IPS DF 19.7 (cell line): ENCODE results near the gene UNKL.

Experiments
- DNase-seq: peaks from one replicate; pipeline ENCODE4 v3.0.0-alpha.2; 2013; ENCODE audit warnings: low read depth, low spot score

Gene UNKL

DNA sequence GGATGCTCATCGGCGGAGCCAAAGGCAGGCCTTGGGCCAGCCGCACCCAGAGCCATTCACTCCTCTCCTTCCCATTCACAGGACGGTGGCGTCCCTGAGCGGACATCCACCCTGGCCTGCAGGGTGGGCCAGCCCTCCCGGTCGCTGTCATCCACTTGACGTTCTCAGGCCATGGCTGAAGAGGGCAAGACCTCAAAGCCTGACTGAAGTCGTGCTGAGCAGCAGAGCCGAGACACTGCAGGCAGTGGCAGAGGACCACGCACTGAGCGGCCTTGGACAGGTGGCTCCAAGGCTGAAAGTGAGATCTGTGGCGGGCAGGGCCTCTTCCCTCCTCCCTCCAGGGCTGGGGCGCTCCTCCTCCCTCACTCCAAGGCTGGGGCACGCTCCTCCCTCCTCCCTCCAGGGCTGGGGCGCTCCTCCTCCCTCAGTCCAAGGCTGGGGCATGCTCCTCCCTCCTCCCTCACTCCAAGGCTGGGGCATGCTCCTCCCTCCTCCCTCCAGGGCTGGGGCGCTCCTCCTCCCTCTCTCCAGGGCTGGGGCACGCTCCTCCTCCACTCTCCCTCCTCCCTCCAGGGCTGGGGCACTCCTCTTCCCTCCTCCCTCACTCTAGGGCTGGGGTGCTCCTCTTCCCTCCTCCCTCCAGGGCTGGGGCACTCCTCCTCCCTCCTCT is 38.6 kb downstream of the UNKL start:
- no peak for DNase-seq

DNA sequence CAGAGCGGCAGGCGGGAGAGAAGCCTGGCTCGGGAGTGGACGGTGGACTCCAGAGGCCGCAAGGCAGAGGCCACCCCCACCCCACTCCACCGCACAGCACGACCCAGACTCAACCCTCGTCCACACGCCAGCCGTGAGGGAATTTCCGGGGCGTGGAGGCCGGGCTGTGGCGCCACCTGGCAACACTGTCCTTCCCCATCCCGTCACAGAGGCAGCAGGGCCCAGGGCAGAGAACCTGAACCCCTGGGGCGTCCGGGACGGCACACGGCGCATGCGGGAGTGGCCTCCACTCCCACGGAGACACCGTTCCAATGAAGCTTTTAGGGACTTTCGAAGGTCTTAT is 39.2 kb downstream of the UNKL start:
- no peak for DNase-seq

DNA sequence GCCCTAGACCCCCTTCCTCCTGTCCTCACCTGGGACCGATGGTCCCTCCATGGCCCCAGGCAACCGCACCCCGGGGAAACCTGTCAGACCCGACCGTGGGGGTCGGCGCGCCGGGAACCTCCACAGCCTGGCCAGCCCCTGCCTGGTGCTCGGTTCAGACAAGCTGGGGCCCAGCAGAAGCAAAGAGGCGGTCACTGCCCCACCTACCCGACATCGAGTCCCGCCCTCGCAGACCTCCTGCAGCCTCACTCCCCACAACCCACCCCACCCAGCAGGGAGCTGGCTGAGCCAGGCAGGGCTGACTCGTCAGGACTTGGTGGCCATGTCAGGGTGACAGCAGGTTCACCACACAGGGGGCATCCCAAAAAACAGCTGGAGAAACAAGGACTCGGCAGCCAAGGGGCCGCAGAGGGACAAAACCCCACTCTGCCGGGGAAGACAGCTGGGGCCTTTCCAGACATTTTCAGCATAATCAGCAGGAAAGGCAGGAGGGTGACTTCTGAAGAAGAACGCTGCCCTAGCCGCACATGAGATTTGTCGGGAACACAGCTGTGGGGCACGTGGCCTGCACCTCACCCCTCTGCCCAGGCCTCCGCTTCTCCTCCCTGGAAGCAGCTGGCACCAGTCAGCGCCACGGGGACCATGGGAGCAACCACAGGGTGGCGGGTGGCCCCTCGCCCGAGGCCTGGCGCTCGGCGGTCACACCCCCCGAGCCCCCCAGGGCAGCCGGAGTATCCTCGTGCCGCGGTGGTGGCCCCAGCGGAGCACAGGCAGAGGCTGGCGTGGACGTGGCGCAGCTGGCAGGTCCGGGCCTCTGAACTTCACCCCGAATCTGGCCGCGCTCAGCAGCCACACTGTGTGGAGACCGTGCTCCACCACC is 39.8 kb downstream of the UNKL start:
- DNase-seq = no peak

DNA sequence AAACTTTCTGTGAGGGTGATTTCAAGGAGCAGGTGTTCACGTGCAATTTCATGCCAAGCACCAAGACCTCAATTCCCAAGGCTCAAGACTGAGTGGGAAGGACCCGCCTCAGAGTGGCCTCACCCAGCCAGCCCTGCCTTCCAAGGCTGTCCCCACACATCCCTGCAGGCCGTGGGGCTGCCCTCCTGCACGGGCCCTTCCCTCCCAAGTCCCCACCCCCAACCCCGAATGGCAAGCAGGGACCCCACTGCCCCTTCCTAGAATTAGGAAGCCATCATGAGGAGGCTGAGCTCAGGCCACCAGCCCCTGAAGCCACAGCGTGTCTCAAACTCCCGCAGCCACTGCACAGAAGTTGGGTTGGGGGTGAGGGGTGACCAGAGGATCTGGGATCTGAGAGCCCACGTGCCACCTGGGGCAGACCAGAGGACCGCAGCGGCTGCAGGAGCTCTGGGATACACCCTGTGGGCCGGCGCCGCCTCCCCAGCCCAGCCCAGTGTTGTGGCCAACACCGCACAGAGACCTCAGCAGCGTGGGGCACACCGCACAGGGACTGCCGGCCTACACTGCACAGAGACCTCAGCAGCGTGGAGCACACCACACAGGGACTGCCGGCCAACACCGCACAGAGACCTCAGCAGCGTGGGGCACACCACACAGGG is 42.1 kb downstream of the UNKL start:
- no peak for DNase-seq

DNA sequence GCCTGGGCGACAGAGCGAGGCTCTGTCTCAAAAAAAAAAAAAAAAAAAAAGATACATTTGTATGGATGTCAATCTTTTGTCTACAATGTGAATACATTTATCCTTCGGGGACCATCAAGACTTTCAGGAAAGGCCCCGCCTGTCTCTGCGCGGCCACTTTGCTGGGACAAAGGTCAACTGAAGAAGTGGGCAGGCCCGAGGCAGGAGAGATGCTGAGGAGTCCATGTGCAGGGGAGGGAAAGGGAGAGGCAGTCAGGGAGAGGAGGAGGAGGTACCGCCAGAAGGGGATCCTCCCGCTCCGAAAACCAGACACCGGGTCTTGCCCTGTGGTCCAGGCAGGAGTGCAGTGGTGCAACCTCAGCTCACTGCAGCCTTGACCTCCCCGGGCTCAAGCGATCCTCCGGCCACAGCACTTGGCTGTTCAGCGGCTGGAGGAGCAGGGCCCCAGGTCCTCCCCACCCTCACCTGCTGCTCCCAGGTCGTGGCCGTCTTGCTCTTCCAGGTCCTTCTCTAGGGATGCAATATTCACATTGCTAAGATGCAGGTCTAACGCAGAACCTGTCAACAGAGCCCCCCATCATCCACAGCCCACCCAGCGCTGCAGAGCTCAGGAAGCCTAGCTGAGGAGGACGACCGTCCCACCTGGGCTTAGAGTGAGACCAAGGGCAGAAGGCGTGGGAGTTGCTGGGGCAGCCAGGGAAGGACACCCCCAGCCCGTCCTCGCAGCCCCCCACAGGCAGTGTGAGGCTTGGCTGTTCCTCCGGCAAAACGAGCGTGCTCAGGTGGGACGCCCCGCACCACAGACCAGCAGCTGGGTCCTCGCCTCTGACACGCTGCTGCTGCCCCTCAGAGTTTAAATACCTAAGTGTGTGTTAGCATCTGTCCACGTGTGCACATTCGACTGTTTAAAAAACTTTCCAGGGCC is 43.2 kb downstream of the UNKL start:
- no peak for DNase-seq

DNA sequence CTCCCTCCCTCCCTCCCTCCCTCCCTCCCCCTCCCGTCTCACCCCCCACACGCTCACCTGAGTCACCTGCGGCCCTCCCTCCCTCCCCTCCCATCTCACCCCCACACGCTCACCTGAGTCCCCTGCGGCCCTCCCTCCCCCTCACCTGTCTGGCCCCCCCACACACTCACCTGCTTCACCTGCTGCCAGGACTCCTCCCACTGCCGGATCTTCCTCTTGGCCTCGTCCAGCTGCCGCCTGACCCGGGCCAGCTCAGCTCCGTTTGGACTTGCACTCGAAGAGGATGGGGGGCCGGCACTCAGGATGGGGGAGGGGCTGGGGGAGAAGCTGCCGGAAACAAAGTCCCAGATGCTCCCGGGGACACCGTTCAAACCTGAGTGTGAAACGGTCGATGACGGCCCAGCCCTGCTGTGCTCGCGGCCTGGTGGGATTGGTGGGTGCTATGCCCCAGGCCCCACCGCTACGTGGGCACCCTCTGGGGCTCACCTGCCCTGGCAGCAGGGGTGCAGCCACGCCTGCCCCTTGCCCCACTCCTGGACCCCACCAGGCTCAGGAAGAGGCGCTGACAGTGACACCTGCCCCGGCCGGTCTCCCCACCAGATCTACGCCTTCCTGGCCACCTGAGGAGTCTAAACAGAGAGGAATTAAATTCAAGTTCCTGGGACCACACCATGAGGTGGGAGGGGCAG is 46.9 kb downstream of the UNKL start:
- no peak for DNase-seq

DNA sequence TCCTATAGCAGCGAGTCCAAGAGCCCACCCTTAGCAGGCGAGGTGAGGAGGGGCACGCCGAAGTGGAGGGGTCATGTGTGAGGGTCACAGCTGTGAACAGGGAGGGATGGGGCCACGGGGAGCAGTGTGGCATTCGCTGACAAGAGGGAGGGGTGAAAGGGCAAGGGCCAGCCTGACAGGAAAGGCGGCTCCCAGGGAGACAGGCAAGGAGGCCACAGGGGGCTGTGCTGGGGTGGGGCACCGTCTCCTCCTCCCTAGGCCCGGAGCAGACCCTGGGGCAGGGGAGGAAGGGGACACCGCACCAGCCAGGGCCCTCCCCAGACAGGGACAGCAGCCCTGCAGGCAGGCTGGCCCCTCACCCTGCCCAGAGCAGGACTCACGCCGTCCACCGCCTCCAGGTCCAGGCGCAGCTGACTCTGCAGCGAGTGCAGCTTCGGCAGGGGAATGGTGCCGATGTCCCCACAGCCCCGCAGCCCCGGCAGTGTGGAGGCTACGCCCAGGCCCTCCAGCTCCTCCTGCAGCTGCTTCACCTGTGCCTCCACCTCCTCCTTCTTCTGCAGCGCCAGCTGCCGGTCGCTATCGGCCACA is 47.7 kb downstream of the UNKL start:
- no peak for DNase-seq

DNA sequence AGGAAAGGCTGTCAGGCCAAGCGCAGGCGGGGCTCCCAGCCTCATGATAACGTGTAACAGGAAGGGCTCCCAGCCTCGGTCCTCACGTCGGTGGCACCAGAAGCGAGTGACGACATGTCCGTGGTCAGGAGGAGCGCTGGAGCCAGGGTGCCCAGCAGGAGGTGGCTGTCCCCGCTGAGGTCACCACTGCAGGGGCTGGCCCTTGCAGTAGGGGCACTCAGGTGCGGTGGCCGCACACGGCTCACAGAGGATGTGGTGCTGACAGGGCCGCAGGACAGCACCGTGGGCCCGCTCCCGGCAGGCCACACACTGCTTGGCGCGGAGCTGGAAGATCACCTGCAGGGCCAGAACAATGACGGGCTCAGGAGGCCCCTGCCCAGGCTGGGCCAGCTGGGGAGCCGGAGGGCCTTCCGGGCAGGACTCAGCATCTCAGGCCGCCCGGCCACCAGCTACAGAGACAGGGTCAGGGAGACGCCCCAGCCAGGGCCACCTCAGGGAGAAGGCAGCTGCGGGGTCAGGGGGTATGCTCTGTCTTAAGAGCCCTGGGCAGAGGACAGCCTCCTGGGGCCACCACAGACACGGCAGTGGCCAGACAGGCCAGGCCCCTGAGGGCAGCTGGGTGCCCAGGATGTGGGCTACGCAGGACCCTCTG is 48.3 kb downstream of the UNKL start:
- no peak for DNase-seq

DNA sequence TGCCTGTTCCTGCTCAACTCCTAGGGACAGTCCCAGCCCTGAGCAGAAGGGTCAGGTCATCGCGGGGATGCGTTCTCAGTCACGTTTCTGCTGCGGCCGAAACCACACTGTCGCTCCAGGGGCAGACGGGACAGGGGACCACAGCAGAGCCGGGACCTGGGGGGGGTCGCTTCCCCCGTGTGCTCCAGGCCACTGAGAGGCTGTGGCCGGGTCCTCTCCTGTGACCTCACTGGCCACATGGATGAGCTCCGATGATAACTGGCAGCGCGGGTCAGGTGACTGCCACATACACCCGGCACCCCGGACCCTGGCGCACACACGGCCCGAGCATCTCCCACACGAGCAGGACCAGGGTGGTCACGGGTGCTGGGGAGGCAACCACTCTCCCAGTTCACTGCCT is 50.0 kb downstream of the UNKL start:
- no peak for DNase-seq

DNA sequence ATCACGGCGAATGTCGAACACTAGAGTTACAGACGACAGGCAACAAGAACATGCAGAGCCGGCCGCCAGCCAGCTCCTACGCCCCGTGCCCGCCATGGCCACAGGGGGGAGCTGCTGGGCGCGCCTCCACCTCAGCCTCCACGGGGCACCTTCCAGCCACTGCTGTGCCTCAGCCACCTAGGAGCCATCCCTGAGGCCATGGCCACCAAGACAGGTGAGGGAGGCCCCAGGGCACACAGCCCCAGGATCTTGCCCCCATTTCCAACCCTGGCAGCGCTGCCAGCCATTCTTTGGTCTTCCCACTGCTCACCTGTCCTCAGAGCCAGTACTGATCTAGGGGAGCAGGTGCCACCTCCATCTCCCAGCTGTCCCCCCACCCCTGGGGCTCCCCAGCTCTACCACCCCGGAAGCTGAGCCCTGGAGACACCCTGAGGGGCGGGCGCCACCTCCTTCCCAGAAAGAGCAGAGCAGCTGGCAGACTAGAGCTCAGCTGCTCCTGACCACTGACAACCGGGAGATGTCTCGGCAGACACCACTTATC is 50.9 kb downstream of the UNKL start:
- DNase-seq = no peak

DNA sequence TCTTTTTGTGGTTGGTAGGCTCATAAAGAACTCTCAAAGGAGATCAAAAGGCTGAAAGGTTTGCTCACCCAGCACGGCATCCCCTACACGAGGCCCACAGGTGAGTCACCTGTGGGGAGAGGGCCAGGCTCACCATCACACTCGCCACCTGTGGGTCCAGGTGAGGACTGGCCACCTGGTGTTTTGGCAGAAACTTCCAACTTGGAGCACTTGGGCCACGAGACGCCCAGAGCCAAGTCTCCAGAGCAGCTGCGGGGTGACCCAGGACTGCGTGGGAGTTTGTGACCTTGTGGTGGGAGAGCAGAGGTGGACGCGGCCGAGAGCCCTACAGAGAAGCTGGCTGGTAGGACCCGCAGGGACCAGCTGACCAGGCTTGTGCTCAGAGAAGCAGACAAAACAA is 51.7 kb downstream of the UNKL start:
- no peak for DNase-seq

DNA sequence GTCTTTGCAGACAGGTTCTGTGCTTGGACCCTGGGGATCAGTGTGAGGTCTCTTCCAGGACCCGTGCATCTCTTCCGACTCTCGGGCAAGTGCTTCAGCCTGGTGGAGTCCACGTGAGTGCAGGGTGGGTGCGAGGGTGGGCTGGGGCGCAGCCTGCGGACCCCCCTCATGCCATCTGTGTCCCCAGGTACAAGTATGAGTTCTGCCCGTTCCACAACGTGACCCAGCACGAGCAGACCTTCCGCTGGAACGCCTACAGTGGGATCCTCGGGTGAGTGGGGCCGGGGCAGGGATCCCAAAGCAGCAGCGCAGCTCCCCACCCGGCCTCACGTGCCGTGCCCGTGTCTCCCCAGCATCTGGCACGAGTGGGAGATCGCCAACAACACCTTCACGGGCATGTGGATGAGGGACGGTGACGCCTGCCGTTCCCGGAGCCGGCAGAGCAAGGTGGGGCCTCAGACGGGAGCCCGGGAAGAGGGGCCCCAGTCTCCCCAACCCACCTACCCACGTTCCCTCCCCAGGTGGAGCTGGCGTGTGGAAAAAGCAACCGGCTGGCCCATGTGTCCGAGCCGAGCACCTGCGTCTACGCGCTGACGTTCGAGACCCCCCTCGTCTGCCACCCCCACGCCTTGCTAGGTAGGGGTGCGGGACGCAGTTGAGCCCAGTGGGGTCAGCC is 52.7 kb downstream of the UNKL start:
- no peak for DNase-seq

DNA sequence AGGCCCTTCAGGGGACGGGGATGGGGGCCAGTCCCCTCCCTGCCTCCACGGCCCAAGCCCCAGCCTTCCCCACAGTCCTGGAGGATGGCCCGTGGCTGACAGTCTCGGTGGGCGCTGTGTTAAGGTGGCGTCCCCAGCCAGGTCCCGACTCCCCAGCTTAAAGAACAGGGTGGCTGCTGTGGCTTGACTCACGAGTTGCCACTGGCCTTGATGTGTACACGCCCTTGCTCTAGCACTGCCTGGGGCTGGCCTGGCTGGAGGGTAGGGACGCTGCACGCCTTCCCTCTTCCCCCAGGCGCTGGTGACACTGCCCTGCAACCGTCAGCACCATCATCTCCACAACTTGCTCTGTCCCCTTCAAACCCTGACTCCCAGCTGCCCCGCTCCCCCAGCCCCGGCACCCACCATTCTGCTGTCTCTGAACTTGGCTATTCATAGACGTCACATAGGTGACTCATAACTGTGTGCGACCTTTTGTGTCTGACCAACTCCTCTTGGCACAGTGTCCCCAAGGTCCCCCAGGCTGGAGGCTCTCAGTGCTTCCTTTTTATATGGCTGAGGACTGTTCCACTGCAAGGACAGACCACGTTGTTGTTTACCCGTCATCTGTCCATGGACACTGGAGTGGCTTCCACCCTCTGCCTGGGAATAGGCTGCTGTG is 56.5 kb downstream of the UNKL start:
- DNase-seq = no peak

DNA sequence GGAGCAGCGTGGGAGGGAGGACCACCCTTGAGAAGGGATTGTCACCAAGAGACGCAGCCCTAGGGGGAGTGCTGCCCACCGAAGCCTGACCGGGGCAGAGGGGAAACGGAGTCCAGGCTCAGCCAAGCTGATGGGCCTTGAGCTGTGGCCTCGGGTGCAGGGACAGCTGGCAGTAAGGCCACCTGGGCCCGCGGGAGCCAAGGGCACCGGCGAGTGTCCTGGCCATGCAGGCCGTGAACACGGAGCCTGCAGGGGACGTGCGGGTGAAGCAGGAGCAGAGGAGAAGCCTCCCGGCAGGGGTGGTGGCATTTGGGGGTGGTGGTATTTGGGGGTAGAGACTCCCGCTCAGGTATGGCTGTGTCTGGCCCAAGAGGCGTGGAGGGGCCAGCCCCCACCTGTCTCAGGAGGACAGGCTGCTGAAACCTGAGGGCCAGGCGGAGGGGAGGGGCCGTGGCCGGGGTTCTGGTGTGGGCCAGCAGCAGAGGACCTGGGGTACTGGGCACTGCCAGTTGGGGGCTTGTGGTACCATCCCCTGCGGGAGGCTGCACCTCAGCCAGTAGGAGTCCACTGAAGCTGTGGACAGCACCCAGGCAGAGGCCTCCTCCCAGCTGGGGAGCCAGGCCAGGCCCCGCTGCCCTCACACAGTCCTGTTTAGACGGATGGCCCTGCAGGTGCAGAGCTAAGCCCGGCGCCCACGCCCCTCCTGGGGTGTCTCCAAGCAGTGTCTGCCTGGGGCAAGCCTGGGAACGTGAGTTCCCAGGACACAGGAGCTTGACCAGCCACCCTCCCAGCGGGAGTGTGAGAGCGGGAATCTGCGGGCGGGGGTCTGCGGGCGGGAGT is 58.2 kb downstream of the UNKL start:
- DNase-seq = no peak

DNA sequence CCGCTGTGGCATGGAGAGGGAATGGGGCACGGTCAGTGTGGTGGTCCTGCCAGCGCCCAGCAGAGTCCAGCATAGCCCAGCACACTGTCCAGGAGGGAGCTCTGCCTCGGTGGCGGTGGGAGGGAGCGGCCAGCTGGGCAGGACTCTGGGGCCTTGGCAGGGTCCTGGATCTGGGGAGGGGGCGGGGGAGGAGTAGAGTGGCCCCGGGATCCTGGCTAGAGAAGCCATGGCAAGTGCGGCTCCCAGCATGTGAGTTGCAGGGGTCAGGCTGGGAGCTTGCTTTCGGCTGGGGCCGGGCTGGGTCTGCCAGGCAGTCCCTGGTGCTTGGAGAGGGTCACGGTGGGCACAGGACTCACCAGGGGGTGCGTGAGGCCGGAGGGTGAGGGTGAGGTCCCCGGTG is 58.9 kb downstream of the UNKL start:
- no peak for DNase-seq

DNA sequence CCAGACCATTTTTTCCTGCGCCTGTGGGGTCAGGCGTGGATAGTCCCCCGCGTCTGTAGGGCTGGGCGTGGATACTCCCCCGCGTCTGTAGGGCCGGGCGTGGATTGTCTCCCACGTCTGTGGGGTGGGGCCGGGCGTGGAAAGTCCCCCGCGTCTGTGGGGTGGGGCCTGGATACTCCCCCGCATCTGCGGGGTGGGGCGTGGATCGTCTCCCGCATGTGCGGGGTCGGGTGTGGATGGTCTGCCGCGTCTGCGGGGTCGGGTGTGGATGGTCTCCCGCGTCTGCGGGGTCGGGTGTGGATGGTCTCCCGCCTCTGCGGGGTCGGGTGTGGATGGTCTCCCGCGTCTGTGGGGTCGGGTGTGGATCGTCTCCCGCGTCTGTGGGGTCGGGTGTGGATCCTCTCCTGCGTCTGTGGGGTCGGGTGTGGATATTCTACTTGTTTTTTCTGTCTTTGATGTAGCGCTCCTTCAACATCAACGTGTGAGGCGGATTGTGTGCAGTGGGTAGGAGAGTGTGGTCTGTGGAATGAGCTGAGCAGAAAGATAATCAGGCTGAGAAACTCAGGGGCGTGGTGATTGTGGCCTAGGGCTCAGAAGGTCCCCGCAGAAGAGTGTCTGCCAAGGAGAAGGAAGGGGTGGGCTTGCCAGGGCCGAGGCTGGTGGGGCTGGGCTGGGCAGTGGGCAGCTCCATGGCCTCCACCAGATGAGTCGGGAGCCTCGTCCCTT is 59.5 kb downstream of the UNKL start:
- no peak for DNase-seq
